Body of pancreas (tissue), 4 donors: ENCODE data around the gene CABP7.

ENCODE experiments used
- POLR2A ChIP-seq, 3 donors: fragments of 450-650 bp; IDR thresholded peaks; one replicate each; pipeline ENCODE4 v1.6.1; 2016; ENCODE audit warnings: antibody characterized with exemption in 3 of 3, mild to moderate bottlenecking in 2 of 3
- TF ChIP-seq, protein P1 (sequence below), 7 experiments: fragments of 450-650 bp in 4 of 7; fragments of 200-600 bp in 3 of 7; sonication (generic) in 3 of 7; IDR thresholded peaks; one replicate each; pipeline ENCODE4 v1.5.1; 2016 to 2019; ENCODE audit warnings: antibody characterized with exemption in 7 of 7

DNA sequence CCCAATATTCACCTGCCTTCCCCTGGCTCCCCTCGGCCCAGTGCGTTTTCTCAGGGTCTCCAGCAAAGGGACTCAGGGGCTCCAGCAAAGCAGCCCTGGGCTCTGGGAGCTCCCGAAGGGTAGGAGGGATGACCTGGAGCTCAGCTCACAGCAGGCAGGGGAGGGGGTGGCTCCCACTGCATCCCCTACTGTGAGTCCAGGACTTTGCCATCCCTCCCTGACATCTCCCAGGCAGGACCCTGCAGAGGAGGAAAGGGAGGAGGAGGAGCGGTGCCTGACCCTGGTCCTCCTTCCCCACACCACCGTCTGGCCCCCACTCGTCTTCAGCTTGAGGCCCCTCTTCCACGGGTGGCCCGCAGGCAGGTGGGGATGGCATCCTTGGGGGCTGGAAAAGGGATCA is 5.0 kb downstream of the CABP7 start:
- TF ChIP-seq, protein P1, sequence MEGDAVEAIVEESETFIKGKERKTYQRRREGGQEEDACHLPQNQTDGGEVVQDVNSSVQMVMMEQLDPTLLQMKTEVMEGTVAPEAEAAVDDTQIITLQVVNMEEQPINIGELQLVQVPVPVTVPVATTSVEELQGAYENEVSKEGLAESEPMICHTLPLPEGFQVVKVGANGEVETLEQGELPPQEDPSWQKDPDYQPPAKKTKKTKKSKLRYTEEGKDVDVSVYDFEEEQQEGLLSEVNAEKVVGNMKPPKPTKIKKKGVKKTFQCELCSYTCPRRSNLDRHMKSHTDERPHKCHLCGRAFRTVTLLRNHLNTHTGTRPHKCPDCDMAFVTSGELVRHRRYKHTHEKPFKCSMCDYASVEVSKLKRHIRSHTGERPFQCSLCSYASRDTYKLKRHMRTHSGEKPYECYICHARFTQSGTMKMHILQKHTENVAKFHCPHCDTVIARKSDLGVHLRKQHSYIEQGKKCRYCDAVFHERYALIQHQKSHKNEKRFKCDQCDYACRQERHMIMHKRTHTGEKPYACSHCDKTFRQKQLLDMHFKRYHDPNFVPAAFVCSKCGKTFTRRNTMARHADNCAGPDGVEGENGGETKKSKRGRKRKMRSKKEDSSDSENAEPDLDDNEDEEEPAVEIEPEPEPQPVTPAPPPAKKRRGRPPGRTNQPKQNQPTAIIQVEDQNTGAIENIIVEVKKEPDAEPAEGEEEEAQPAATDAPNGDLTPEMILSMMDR (IDR thresholded peaks at IDR 0.05): no peak
- no peak for TF ChIP-seq POLR2A (IDR thresholded peaks at IDR 0.05)
